Heart left ventricle (tissue), 16 donors: ENCODE results near the gene CD209. TPM values are rescaled to one million over a fixed set of nuclear protein-coding genes. Genes with fewer than 3 reads are reported as not detected.

Source experiments
- ATAC-seq, 4 donors: fragments of 200-7000 bp; cut with Tn5 transposase; one replicate each; pipeline ENCODE4 v1.9.1; 2020 to 2022; ENCODE audit warnings: moderate library complexity in 4 of 4, mild to moderate bottlenecking in 3 of 4, moderate number of reproducible peaks in 1 of 4
- DNase-seq, 5 donors: peaks; one replicate each; pipeline ENCODE4 v3.0.0-alpha.2; 2020
- H3K27ac ChIP-seq, 12 donors: fragments of 200-600 bp; sonication (generic) in 4 of 12; one replicate each; pipeline versions ENCODE4 v1.5.0 to v1.8.0; 2016 to 2022; ENCODE audit warnings: mild to moderate bottlenecking in 2 of 12
- H3K27me3 ChIP-seq, 9 donors: fragments of 200-600 bp; sonication (generic) in 2 of 9; one replicate each; pipeline versions ENCODE4 v1.5.1 to v1.8.0; 2016 to 2022; ENCODE audit warnings: mild to moderate bottlenecking in 3 of 9
- H3K36me3 ChIP-seq, 9 donors: fragments of 200-600 bp; sonication (generic) in 2 of 9; one replicate each; pipeline versions ENCODE4 v1.5.0 to v1.8.0; 2018 to 2022; ENCODE audit warnings: mild to moderate bottlenecking in 2 of 9
- H3K4me1 ChIP-seq, 12 donors: fragments of 200-600 bp; sonication (generic) in 4 of 12; one replicate each; pipeline versions ENCODE4 v1.5.0 to v1.8.0; 2016 to 2022; ENCODE audit warnings: mild to moderate bottlenecking in 3 of 12
- H3K4me3 ChIP-seq, 12 donors: fragments of 200-600 bp; sonication (generic) in 4 of 12; one replicate each; pipeline versions ENCODE4 v1.5.0 to v1.8.0; 2017 to 2022; ENCODE audit warnings: mild to moderate bottlenecking in 9 of 12, moderate library complexity in 4 of 12
- H3K9me3 ChIP-seq, 12 donors: fragments of 200-600 bp; sonication (generic) in 4 of 12; one replicate each; pipeline versions ENCODE4 v1.5.0 to v1.8.0; 2016 to 2022; ENCODE audit warnings: mild to moderate bottlenecking in 1 of 12
- CTCF ChIP-seq, 12 donors: fragments of 200-600 bp; sonication (generic) in 4 of 12; IDR thresholded peaks; one replicate each; pipeline versions ENCODE4 v1.5.0 to v1.8.0; 2018 to 2022; ENCODE audit warnings: antibody characterized with exemption in 12 of 12, mild to moderate bottlenecking in 5 of 12
- POLR2A ChIP-seq, 2 donors: fragments of 450-650 bp; IDR thresholded peaks; one replicate each; pipeline ENCODE4 v1.6.1; 2017; ENCODE audit warnings: antibody characterized with exemption in 2 of 2, mild to moderate bottlenecking in 2 of 2, moderate library complexity in 2 of 2
- WGBS, 4 donors: extraction: QIAGEN DNeasy Blood & Tissue Kit in 2 of 4; methylation state at CpG; one replicate each; pipeline versions ENCODE4 v1.1.5 to v1.1.7; 2013 to 2018; 5-methylcytosine and 5-hydroxymethylcytosine counted together
- intact Hi-C, 10 donors: fragments of 100-400 bp; cut with DNase I; formaldehyde crosslinking; loops; one replicate each; pipeline versions ENCODE4 v1.11.1 to v1.14.2; 2022
- polyA plus RNA-seq, 2 donors: library from polyadenylated mRNA; stranded (reverse); fragments of 200-250 nt; gene quantifications; one replicate each; pipeline ENCODE4 v1.2.3, GENCODE V29; 2013
- total RNA-seq, 9 donors: library from RNA; depleted of rRNA in 2 of 9; stranded (reverse); fragments of >200 nt in 2 of 9; fragmentation: NEBNext Ultra II Directional in 3 of 9; extraction: Animal tissue kit (Norgen Biotek cat#: 25700) in 3 of 9; gene quantifications; one replicate each; pipeline versions ENCODE4 v1.1.0 to v1.2.4, GENCODE V29; 2016 to 2023
- donor health status: ischemic (EF 13 %, LVEDD 7.1; RV severe dilation, severe dysfunction).
- donor health status: healthy with polysubstance abuse.
- donor health status: DM: no; HTN: yes; CAD: no.
- donor health status: DM: no; HTN: no; CAD: no.
- donor health status: ischemic (EF 25% LVEDD 6.9; RV normal size, moderate dysfunction).
- donor health status: ischemic (EF 25% LVEDD 5.7; RV mildly dilated, moderate dysfunction).
- donor health status: healthy.
- donor health status: DM: yes; HTN: yes; CAD: no.
- donor health status: ischemic (EF 35%, LVEDD 5.7; RV mildly dilated, moderate dysfunction).
- donor health status: nonischemic (EF 11% LVEDD 7.7; RV severe dilation, severe dysfunction).
- donor health status: DM: yes; HTN: yes; CAD: no.
- donor health status: PGD.
- donor health status: ischemic (EF 29% LVEDD 5.4; RV normal size, mild dysfunction).
- donor health status: nonischemic (EF 23%, LVEDD 6.1; RV moderate dilation, normal function).

The CD209 gene
- total and polyA plus RNA-seq, 11 donors = 0.53 to 56.2 (median 4.4) TPM

DNA sequence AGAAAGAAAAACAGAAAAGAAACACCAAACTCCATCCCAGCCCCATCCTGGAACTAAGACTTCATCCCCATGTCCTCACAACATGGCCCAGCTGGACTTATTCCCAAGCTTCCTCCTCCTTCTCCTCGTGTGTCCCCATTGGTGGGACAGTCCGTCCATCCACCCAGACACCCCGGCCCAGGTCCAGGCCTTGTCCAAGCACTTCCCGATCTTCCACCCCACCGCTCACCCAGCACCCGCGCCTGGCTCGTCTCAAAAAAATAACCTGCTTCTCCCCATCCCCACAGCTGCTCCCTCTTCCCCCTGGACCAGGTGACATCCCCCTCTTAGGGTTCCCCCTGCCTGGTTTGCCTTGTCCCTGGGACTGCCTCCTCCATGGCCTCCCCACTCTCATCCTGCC, 44.0 kb downstream of the CD209 start:
- Histone ChIP-seq H3K36me3 (no peaks in the 10 kb centered on the region), H3K4me3 (no peak overlapping the region), H3K27ac (no peak overlapping the region), H3K27me3 (peaks cover 0 to 41% (median 6%) of the 10 kb centered on the region in 9 donors), H3K9me3 (no peaks in the 10 kb centered on the region), H3K4me1 (peaks cover 0 to 48% (median 0%) of the 10 kb centered on the region in 12 donors)
- WGBS, 4 donors = 50 to 62% (median 60%) methylated on average over 8 of the region's 8 CpGs
- no peak for DNase-seq
- no peak for TF ChIP-seq POLR2A (IDR thresholded peaks at IDR 0.05)
- TF ChIP-seq CTCF (IDR thresholded peaks at IDR 0.05) = no peak
- intact Hi-C loops = no loop called here
- ATAC-seq = no peak

- WGBS, 4 donors = 54 to 61% (median 56%) methylated on average over 20 of the region's 20 CpGs
- Histone ChIP-seq H3K27ac (no peak within 1 kb of the TSS), H3K4me1 (peaks cover 0 to 38% (median 0%) of the 10 kb centered on the region in 12 donors), H3K36me3 (no peaks in the 10 kb centered on the region), H3K27me3 (peaks cover 0 to 56% (median 16%) of the 10 kb centered on the region in 9 donors), H3K9me3 (no peaks in the 10 kb centered on the region), H3K4me3 (no peak within 1 kb of the TSS)
- ATAC-seq (peak in 1 of 4 donors; percentile 18), DNase-seq (no peak)
- intact Hi-C loops = no loop called here
- TF ChIP-seq CTCF (IDR thresholded peaks at IDR 0.05) (no peak), POLR2A (IDR thresholded peaks at IDR 0.05) (no peak)
These were observed 45.5 kb downstream of the CD209 start, which contains the start of gene FCER2 for GRCh38 chr19:7701654-7702457. TSS of gene FCER2 (minus strand) at chr19:7702131. CDS start at chr19:7699760, 2,371 bp downstream.

- no peaks in the 10 kb centered on the region for H3K9me3 ChIP-seq
- DNase-seq = no peak
- no peak for ATAC-seq
- peaks cover 0 to 61% (median 19%) of the 10 kb centered on the region in 9 donors for H3K27me3 ChIP-seq
- H3K27ac ChIP-seq = no peak overlapping the region
- no peak overlapping the region for H3K4me3 ChIP-seq
- H3K4me1 ChIP-seq = peaks cover 0 to 31% (median 0%) of the 10 kb centered on the region in 12 donors
- TF ChIP-seq POLR2A (IDR thresholded peaks at IDR 0.05) = no peak
- TF ChIP-seq CTCF (IDR thresholded peaks at IDR 0.05) = no peak
- intact Hi-C loops = no loop called here
- H3K36me3 ChIP-seq = no peaks in the 10 kb centered on the region
- 75 to 90% (median 84%) methylated on average over 6 to 12 of the region's 12 CpGs for WGBS, 4 donors
These were observed 46.2 kb downstream of the CD209 start for GRCh38 chr19:7701049-7701653.
